Measurements from ENCODE around the gene WDR13.

WDR13 gene

DNA sequence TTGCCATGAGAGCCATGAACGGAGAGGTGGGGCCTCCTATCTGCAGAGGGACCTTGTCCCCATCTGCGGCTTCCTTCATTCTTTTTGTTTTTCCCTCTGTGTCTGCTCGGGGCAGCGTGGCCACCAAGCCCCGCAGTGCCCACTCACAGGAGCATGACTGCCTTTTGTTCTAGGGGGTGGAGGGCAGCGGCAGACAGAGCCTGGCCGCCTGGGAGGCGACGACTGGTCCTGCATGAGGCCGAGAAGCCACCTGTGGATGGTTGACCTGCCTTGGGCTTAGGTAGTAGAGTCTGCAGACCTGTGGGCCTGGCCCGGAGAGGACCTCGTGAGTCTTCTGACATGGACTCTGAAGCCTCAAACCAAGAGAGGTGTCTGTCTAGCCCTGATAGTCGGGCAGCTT lies 21.6 kb upstream of the WDR13 start:
- WGBS, 2 experiments (ENCODE audit: insufficient coverage in 2 of 2) = 70 to 79% methylated on average over 2 to 9 of the region's 13 CpGs
- peaks cover 9% of the 10 kb centered on the region for H3K4me1 ChIP-seq (ENCODE audit: control insufficient read depth, insufficient read depth, low read length, poor library complexity, severe bottlenecking)
- H3K4me3 ChIP-seq (ENCODE audit: extremely low read depth, insufficient read depth, low read length, poor library complexity, severe bottlenecking) = peak overlapping the region; percentile 61
- no peak overlapping the region for H3K27ac ChIP-seq (ENCODE audit: low read depth, low read length, severe bottlenecking)
- H3K36me3 ChIP-seq (ENCODE audit: control insufficient read depth, insufficient read depth, low read length) = peaks cover 39% of the 10 kb centered on the region
- H3K9me3 ChIP-seq (ENCODE audit: control insufficient read depth, low read length) = no peaks in the 10 kb centered on the region

DNA sequence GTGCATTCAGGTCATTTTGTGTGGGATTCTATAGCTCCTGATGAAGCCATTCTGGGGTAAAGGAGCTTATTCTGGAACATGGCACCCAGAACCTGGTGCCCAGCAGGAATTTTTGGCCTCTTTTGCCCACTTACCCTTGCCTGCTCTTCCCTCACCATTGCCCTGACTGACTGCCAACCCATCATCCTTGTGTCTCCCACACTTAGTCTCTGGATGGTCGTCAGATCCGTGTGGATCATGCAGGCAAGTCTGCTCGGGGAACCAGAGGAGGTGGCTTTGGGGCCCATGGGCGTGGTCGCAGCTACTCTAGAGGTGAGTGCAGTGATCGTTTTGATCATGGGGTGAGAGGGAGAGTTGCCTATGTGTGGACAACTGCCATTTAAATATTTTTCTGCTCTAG lies 21.2 kb upstream of the WDR13 start:
- H3K27ac ChIP-seq (ENCODE audit: low read depth, low read length, severe bottlenecking) = no peak overlapping the region
- no peaks in the 10 kb centered on the region for H3K9me3 ChIP-seq (ENCODE audit: control insufficient read depth, low read length)
- 80 to 94% methylated on average over 3 to 5 of the region's 6 CpGs for whole genome bisulfite sequencing, 2 experiments (ENCODE audit: insufficient coverage in 2 of 2)
- H3K36me3 ChIP-seq (ENCODE audit: control insufficient read depth, insufficient read depth, low read length) = peaks cover 39% of the 10 kb centered on the region
- peaks cover 9% of the 10 kb centered on the region for H3K4me1 ChIP-seq (ENCODE audit: control insufficient read depth, insufficient read depth, low read length, poor library complexity, severe bottlenecking)
- H3K4me3 ChIP-seq (ENCODE audit: extremely low read depth, insufficient read depth, low read length, poor library complexity, severe bottlenecking) = peak overlapping the region; percentile 61

DNA sequence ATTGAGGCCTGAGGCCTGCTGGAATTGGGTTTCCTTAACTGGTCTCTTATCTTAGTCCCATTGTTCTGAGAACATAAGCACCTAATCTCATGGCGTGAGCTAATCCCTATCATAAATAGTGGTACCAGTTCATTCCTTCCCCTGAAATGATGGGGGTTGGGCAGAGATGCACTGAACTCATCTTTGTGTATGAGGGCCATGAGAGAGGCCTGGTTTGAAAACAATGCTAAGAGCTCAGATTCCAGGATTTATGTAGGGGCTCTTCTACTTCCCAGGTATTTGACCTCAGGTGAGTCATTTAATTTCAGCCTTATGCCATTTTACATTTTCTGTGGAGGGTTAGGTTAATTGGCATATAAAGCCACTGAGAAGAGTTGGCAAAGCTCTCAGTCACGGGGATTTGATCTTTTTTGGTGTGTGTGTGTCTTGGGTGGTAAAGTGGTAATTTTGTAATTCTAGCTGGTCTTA lies 18.6 kb upstream of the WDR13 start:
- Histone ChIP-seq H3K36me3 (ENCODE audit: control insufficient read depth, insufficient read depth, low read length) (peaks cover 39% of the 10 kb centered on the region), H3K9me3 (ENCODE audit: control insufficient read depth, low read length) (no peaks in the 10 kb centered on the region), H3K4me3 (ENCODE audit: extremely low read depth, insufficient read depth, low read length, poor library complexity, severe bottlenecking) (no peak overlapping the region), H3K4me1 (ENCODE audit: control insufficient read depth, insufficient read depth, low read length, poor library complexity, severe bottlenecking) (peaks cover 9% of the 10 kb centered on the region), H3K27ac (ENCODE audit: low read depth, low read length, severe bottlenecking) (no peak overlapping the region)
- no CpG with 5 or more reads among the region's 2 CpGs for WGBS, 2 experiments (ENCODE audit: insufficient coverage in 2 of 2)

DNA sequence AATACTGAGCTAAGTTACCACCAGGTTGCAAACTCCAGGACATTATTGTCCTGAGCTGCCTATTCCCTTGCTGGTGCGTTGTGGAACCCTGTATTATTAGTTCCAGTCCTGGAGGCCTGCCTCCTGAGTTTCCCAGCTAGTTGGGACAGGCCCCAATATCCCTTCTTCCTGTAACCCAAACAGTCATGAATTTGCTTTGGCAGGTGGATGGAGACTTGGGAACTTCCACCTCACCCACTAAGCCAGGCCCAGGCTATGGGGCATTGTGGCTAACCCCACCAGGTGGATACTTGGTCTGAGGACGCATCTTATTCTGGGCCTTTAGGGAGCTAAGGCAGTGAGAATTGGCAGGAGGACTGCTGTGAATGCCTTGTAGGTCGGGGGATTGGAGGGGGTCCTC lies 18.0 kb upstream of the WDR13 start:
- no peaks in the 10 kb centered on the region for H3K9me3 ChIP-seq (ENCODE audit: control insufficient read depth, low read length)
- H3K36me3 ChIP-seq (ENCODE audit: control insufficient read depth, insufficient read depth, low read length) = peaks cover 39% of the 10 kb centered on the region
- no peak overlapping the region for H3K27ac ChIP-seq (ENCODE audit: low read depth, low read length, severe bottlenecking)
- peaks cover 9% of the 10 kb centered on the region for H3K4me1 ChIP-seq (ENCODE audit: control insufficient read depth, insufficient read depth, low read length, poor library complexity, severe bottlenecking)
- H3K4me3 ChIP-seq (ENCODE audit: extremely low read depth, insufficient read depth, low read length, poor library complexity, severe bottlenecking) = no peak overlapping the region
- 80% methylated on average over 1 of the region's 3 CpGs for WGBS, 2 experiments (ENCODE audit: insufficient coverage in 2 of 2)

DNA sequence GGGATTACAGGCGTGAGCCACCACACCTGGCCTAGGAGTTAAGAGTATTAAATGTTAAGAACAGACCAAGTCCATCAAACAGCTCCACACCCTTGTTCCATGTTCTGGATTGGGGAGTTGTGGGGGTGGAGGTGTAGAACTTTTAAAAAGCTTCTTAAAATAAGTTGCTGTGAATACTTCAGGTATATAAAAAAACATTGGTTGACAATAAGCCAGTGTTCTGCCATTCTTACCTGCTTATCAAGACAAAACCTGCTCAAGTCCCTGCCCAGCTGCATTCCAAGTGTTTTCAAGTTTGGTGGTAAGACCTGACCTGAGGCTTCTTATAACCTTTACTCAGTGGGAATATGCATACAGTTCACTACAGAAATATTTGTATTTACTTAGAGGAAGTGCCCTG lies 16.6 kb upstream of the WDR13 start:
- Histone ChIP-seq H3K36me3 (ENCODE audit: control insufficient read depth, insufficient read depth, low read length) (peaks cover 33% of the 10 kb centered on the region), H3K27ac (ENCODE audit: low read depth, low read length, severe bottlenecking) (no peak overlapping the region), H3K9me3 (ENCODE audit: control insufficient read depth, low read length) (no peaks in the 10 kb centered on the region), H3K4me1 (ENCODE audit: control insufficient read depth, insufficient read depth, low read length, poor library complexity, severe bottlenecking) (peaks cover 9% of the 10 kb centered on the region), H3K4me3 (ENCODE audit: extremely low read depth, insufficient read depth, low read length, poor library complexity, severe bottlenecking) (no peak overlapping the region)
- no CpG with 5 or more reads among the region's 1 CpG for WGBS, 2 experiments (ENCODE audit: insufficient coverage in 2 of 2)

DNA sequence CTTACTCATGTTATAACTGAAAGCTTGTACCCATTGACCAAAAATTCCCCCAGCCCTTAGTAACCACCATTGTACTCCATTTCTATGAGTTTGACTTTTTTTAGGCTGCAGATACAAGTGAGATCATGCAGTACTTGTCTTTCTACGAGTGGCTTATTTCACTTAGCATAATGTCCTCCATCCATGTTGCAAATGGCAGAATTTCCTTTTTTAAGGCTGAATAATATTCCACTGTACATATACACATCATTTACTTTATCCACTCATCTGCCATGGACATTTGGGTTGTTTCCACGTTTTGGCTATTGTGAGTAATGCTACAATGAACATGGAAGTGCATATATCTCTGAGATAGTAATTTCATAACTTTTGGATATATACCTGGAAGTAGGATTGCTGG lies 12.6 kb upstream of the WDR13 start:
- Histone ChIP-seq H3K9me3 (ENCODE audit: control insufficient read depth, low read length) (no peaks in the 10 kb centered on the region), H3K27ac (ENCODE audit: low read depth, low read length, severe bottlenecking) (no peak overlapping the region), H3K4me1 (ENCODE audit: control insufficient read depth, insufficient read depth, low read length, poor library complexity, severe bottlenecking) (no peaks in the 10 kb centered on the region), H3K4me3 (ENCODE audit: extremely low read depth, insufficient read depth, low read length, poor library complexity, severe bottlenecking) (no peak overlapping the region), H3K36me3 (ENCODE audit: control insufficient read depth, insufficient read depth, low read length) (peaks cover 2% of the 10 kb centered on the region)
- 86 to 100% methylated on average over 1 of the region's 2 CpGs for WGBS, 2 experiments (ENCODE audit: insufficient coverage in 2 of 2)

DNA sequence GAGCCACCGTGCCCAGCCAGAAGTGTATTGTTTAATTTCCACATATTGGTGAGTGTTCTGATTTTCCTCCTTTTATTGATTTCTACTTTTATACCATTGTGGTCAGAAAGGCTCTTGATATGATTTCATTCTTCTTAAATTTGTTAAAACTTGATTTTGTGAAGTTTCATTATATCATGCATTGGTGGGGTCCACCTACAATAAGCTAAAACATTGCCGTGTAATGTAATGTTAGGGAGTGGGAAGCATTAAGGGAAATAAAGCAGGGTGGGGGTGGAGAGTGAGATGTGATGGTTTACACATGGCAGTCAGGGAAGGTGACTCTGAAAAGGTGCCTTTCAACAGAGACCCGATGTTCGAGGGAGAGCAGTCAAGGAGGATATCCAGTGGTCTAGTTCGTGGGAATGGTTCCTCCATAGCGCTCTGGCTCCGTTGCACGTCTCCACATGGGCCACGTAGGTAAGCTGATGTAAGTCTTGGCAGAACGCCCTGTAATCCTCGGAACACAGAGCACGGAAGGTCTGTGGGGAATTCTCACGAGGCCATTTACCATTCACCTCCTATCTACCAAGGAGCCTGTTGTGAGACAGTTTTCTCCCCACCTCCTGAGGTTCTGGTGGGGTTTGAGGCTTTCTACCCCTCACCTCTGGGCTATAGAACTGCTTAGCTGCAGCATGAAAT lies 7.7 kb upstream of the WDR13 start:
- Histone ChIP-seq H3K36me3 (ENCODE audit: control insufficient read depth, insufficient read depth, low read length) (no peaks in the 10 kb centered on the region), H3K27ac (ENCODE audit: low read depth, low read length, severe bottlenecking) (no peak overlapping the region), H3K4me1 (ENCODE audit: control insufficient read depth, insufficient read depth, low read length, poor library complexity, severe bottlenecking) (peaks cover 5% of the 10 kb centered on the region), H3K9me3 (ENCODE audit: control insufficient read depth, low read length) (no peaks in the 10 kb centered on the region), H3K4me3 (ENCODE audit: extremely low read depth, insufficient read depth, low read length, poor library complexity, severe bottlenecking) (no peak overlapping the region)
- WGBS, 2 experiments (ENCODE audit: insufficient coverage in 2 of 2) = 90% methylated on average over 7 of the region's 13 CpGs; no CpG with 5 or more reads in 1 of the 2 experiments

DNA sequence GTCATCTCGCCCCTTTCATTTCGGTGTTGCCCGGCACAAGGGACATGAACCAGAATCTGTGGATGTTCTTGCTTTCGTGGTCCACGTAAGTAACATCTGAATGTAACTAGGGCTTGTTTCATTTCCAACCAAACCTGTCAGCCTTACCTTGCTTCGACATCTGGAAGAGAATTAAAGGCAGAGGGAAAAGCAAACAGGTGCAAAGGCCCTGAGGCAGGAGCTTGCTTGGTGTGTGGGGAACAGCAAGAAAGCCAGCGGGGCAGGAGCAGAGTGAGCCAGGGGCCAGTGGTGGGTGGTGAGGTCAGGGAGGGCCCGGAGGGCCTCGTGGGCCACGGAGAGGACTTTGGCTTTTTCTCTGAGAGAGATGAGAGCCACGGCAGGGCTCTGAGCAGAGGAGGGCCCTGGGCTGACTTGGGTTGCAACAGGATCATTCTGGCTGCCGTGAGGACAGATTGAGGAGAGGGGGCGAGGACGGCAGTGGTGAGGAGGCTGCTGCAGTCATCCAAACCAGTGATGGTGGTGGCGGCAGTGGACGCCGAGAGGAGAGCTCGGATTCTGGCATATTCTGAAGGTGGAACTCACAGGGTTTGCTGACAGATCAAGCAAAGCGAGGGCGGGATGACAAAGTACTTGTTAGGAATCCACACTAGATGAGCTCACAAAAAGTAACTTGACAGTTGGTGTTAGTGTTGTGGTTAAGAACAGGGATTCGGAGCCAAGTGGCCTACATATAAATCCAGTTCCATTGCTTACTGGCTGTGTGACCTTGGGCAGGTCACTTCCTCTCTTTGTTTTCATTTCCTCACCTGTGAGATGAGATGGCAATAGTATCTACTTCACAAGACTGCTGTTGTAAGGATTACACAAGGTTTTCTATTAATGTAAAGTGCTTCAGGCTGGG lies 6.8 kb upstream of the WDR13 start:
- H3K9me3 ChIP-seq (ENCODE audit: control insufficient read depth, low read length) = no peaks in the 10 kb centered on the region
- peaks cover 5% of the 10 kb centered on the region for H3K4me1 ChIP-seq (ENCODE audit: control insufficient read depth, insufficient read depth, low read length, poor library complexity, severe bottlenecking)
- H3K36me3 ChIP-seq (ENCODE audit: control insufficient read depth, insufficient read depth, low read length) = no peaks in the 10 kb centered on the region
- H3K4me3 ChIP-seq (ENCODE audit: extremely low read depth, insufficient read depth, low read length, poor library complexity, severe bottlenecking) = no peak overlapping the region
- 93 to 96% methylated on average over 7 to 10 of the region's 21 CpGs for WGBS, 2 experiments (ENCODE audit: insufficient coverage in 2 of 2)
- H3K27ac ChIP-seq (ENCODE audit: low read depth, low read length, severe bottlenecking) = no peak overlapping the region

DNA sequence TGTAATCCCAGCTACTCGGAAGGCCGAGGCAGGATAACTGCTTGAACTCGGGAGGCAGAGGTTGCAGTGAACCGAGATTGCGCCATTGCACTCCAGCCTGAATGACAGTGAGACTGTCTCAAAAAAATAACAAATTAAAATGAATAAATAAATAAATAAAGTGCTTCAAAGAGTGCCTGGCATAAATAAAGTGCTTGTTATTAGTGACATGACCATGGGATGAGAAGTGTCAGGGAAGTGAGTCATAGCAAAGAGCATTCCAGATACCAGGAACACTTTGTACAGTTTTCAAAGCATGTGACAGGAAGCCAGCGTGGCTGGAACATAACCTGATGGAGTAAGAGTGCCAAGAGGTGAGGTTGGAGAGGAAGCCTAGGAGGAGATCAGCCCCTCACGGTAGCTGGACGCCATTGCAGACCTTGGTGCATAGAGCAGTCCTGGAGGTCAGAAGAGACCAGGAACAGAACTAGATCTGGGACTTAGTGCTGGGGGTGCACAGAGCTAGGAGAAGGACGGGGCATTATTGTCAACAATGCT lies 6.0 kb upstream of the WDR13 start:
- Histone ChIP-seq H3K36me3 (ENCODE audit: control insufficient read depth, insufficient read depth, low read length) (no peaks in the 10 kb centered on the region), H3K9me3 (ENCODE audit: control insufficient read depth, low read length) (no peaks in the 10 kb centered on the region), H3K4me1 (ENCODE audit: control insufficient read depth, insufficient read depth, low read length, poor library complexity, severe bottlenecking) (peaks cover 5% of the 10 kb centered on the region), H3K4me3 (ENCODE audit: extremely low read depth, insufficient read depth, low read length, poor library complexity, severe bottlenecking) (no peak overlapping the region), H3K27ac (ENCODE audit: low read depth, low read length, severe bottlenecking) (no peak overlapping the region)
- 81 to 100% methylated on average over 2 to 3 of the region's 9 CpGs for WGBS, 2 experiments (ENCODE audit: insufficient coverage in 2 of 2)

DNA sequence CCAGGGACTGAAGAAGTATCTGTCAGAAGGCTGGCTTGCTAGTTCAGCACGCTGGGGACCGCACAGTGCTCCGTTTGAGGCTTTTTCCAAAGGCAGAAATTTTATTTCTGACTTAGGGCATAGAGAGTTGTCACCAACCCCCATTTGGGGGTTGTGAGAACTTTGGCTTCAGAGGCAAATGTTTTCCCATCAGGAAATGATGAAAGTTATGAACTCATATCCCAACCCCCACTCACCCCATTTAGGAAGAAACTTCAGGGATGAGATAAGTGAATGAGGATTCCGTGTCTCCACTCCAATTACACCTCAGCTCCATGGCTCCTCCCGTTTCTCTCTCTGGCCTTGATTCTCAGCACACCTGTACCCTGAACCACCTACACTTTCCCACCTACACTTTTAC lies 4.3 kb upstream of the WDR13 start:
- peaks cover 5% of the 10 kb centered on the region for H3K4me1 ChIP-seq (ENCODE audit: control insufficient read depth, insufficient read depth, low read length, poor library complexity, severe bottlenecking)
- H3K4me3 ChIP-seq (ENCODE audit: extremely low read depth, insufficient read depth, low read length, poor library complexity, severe bottlenecking) = no peak overlapping the region
- H3K27ac ChIP-seq (ENCODE audit: low read depth, low read length, severe bottlenecking) = no peak overlapping the region
- H3K9me3 ChIP-seq (ENCODE audit: control insufficient read depth, low read length) = no peaks in the 10 kb centered on the region
- WGBS, 2 experiments (ENCODE audit: insufficient coverage in 2 of 2) = no CpG with 5 or more reads among the region's 5 CpGs
- no peaks in the 10 kb centered on the region for H3K36me3 ChIP-seq (ENCODE audit: control insufficient read depth, insufficient read depth, low read length)

All from mesodermal cell (in vitro differentiated cells).